Measurements from ENCODE around the gene NUP188.

GRCh38 chr9:129005336-129005997, 58.0 kb downstream of the NUP188 start:
- no peak for TF ChIP-seq CTCF (IDR thresholded peaks at IDR 0.05 in 2 of 3, conservative IDR thresholded peaks at IDR 0.05 in 1 of 3; ENCODE audit: control insufficient read depth in 2 of 3, extremely low read depth in 1 of 3, insufficient read depth in 1 of 3, low read depth in 3 of 3, low read length in 3 of 3)
- TF ChIP-seq HDAC6 (IDR thresholded peaks at IDR 0.05; ENCODE audit: unreplicated experiment): no peak
- no peak for TF ChIP-seq ZNF274 (IDR thresholded peaks at IDR 0.05; ENCODE audit: insufficient read depth, insufficient read length)
- no peak for TF ChIP-seq YY1 (IDR thresholded peaks at IDR 0.05; ENCODE audit: low read depth, low read length)

Data from GM12878 (cell line).